H1 (cell line): ENCODE results near the gene KLF7. TPM values are rescaled to one million over a fixed set of nuclear protein-coding genes. Genes with fewer than 3 reads are reported as not detected.

Experiments used
- BACH1 ChIP-seq: IDR thresholded peaks from 2 replicates; pipeline ENCODE4 v1.6.1; 2012; ENCODE audit warnings: low read length, improper control_type of control experiment
- BCL11A ChIP-seq, 2 experiments: IDR thresholded peaks; one replicate each; pipeline ENCODE4 v1.6.1; 2011; ENCODE audit warnings: low read depth in 2 of 2, low read length in 2 of 2, mild to moderate bottlenecking in 2 of 2
- CEBPB ChIP-seq: IDR thresholded peaks from 2 replicates; pipeline ENCODE4 v1.6.1; 2012; ENCODE audit warnings: low read depth, low read length
- CREB1 ChIP-seq: IDR thresholded peaks from 2 replicates; pipeline ENCODE4 v1.6.1; 2012; ENCODE audit warnings: inconsistent platforms
- E2F6 ChIP-seq: IDR thresholded peaks from 2 replicates; pipeline ENCODE4 v1.6.1; 2012; ENCODE audit warnings: inconsistent platforms
- GABPA ChIP-seq: IDR thresholded peaks from 2 replicates; pipeline ENCODE4 v1.6.1; 2011; ENCODE audit warnings: mild to moderate bottlenecking, low read length, moderate library complexity, borderline replicate concordance; ENCODE audit not compliant: insufficient read depth
- JUND ChIP-seq: IDR thresholded peaks from 2 replicates; pipeline ENCODE4 v1.6.1; 2011; ENCODE audit warnings: mild to moderate bottlenecking, improper control_type of control experiment, low read length
- MAFK ChIP-seq: IDR thresholded peaks from 2 replicates; pipeline ENCODE4 v1.6.1; 2012; ENCODE audit warnings: low read depth, mild to moderate bottlenecking, improper control_type of control experiment, low read length
- NANOG ChIP-seq: IDR thresholded peaks from 2 replicates; pipeline ENCODE4 v1.6.1; 2011; ENCODE audit warnings: low read length, low read depth, mild to moderate bottlenecking, inconsistent platforms; ENCODE audit not compliant: insufficient read depth, poor library complexity, severe bottlenecking
- RFX5 ChIP-seq: IDR thresholded peaks from 2 replicates; pipeline ENCODE4 v1.6.1; 2011; ENCODE audit warnings: low read depth, low read length, improper control_type of control experiment, borderline replicate concordance
- SRF ChIP-seq: IDR thresholded peaks from 2 replicates; pipeline ENCODE4 v1.6.1; 2011; ENCODE audit warnings: mild to moderate bottlenecking, low read depth, low read length, moderate library complexity
- TEAD4 ChIP-seq: IDR thresholded peaks from 2 replicates; pipeline ENCODE4 v1.6.1; 2012; ENCODE audit warnings: low read depth, low read length, inconsistent platforms, mixed read lengths
- YY1 ChIP-seq: IDR thresholded peaks from 2 replicates; pipeline ENCODE4 v1.6.1; 2011; ENCODE audit warnings: low read depth, mild to moderate bottlenecking, low read length
- ZNF274 ChIP-seq: IDR thresholded peaks from 2 replicates; pipeline ENCODE4 v1.7.0; 2012; ENCODE audit warnings: low read length, borderline replicate concordance; ENCODE audit errors: extremely low read depth
- polyA plus RNA-seq, 7 experiments: library from polyadenylated mRNA; depleted of rRNA in 3 of 7; stranded (reverse) in 5 of 7; unstranded in 2 of 7; fragments of >200 nt in 5 of 7; fragments of 200-250 nt in 2 of 7; gene quantifications; 1 replicate in 5 of 7; 2 replicates in 1 of 7; 4 replicates in 1 of 7; pipeline versions ENCODE4 v1.2.1 to v1.2.3, GENCODE V29; 2011 to 2013; ENCODE audit warnings: missing spikeins in 2 of 7, mixed read lengths in 2 of 7
- total RNA-seq: library from RNA; stranded (reverse); fragmentation: NEBNext Ultra II Directional; extraction: Animal tissue kit (Norgen Biotek cat#: 25700); gene quantifications from 2 replicates; pipeline ENCODE4 v1.2.1, GENCODE V29; 2021

Gene KLF7
- total and polyA plus RNA-seq, 2 of the 8 experiments (the other 6 are each of a cell fraction or from before 2014, with no cell fraction given): 9.6 to 23.3 TPM

GRCh38 chr2:207140265-207140664 is 25.5 kb downstream of the KLF7 start (continued):
- TF ChIP-seq BCL11A (IDR thresholded peaks at IDR 0.05; ENCODE audit: low read depth in 2 of 2, low read length in 2 of 2) (no peak), CEBPB (no peak), CREB1 (no peak), YY1 (no peak), SRF (no peak), NANOG (no peak), RFX5 (no peak), E2F6 (no peak), ZNF274 (no peak), TEAD4 (no peak), JUND (no peak), MAFK (no peak), BACH1 (no peak), GABPA (no peak)
